B cell (primary cell): ENCODE results near the gene NCS1. TPM values are rescaled to one million over a fixed set of nuclear protein-coding genes. Genes with fewer than 3 reads are reported as not detected.

Experiments used
- ATAC-seq: fragments of 200-7000 bp; cut with Tn5 transposase; one replicate; pipeline ENCODE4 v1.10.0; 2021; ENCODE audit warnings: low read depth, mild to moderate bottlenecking, moderate number of reproducible peaks, moderate library complexity
- CTCF ChIA-PET: fragments of 350-600 bp; sonication (Branson Sonifier 250); formaldehyde crosslinking; loops from one replicate; lab custom pipeline; 2021; ENCODE audit warnings: antibody characterized with exemption, inconsistent platforms; lab: Charles Lee
- POLR2A ChIA-PET: fragments of 350-600 bp; sonication (Branson Sonifier 250); formaldehyde crosslinking; loops from one replicate; lab custom pipeline; 2021; ENCODE audit warnings: antibody characterized with exemption; lab: Charles Lee
- DNase-seq: peaks from one replicate; pipeline ENCODE4 v3.0.0; 2013
- H2AFZ ChIP-seq: 2 replicates; pipeline ENCODE4 v1.6.1; 2012; ENCODE audit warnings: mild to moderate bottlenecking, low read depth, low read length; ENCODE audit not compliant: insufficient read depth, poor library complexity, severe bottlenecking
- H3K27ac ChIP-seq, 2 donors: 1 replicate in 1 of 2; 2 replicates in 1 of 2; pipeline ENCODE4 v1.5.1; 2012 to 2013; ENCODE audit warnings: low read length in 2 of 2, mild to moderate bottlenecking in 2 of 2, moderate library complexity in 1 of 2
- H3K27me3 ChIP-seq, 4 experiments: fragments of 200-600 bp in 1 of 4; sonication (generic) in 1 of 4; replicated peaks in 1 of 4; 1 replicate in 2 of 4; 2 replicates in 2 of 4; pipeline versions ENCODE4 v1.6.1 to v1.7.0; 2013 to 2016; ENCODE audit warnings: low read length in 3 of 4, mild to moderate bottlenecking in 2 of 4, mixed read lengths in 1 of 4, moderate library complexity in 1 of 4; ENCODE audit not compliant: insufficient read depth in 4 of 4, control insufficient read depth in 3 of 4; ENCODE audit errors: control extremely low read depth in 1 of 4
- H3K36me3 ChIP-seq, 2 experiments: replicated peaks in 1 of 2; 1 replicate in 1 of 2; 2 replicates in 1 of 2; pipeline versions ENCODE4 v1.6.1 to v1.7.1; 2013; ENCODE audit warnings: low read length in 1 of 2; ENCODE audit not compliant: insufficient read depth in 2 of 2, control insufficient read depth in 1 of 2; ENCODE audit errors: control extremely low read depth in 1 of 2, extremely low read depth in 1 of 2
- H3K4me1 ChIP-seq, 2 donors: fragments of 200-600 bp in 1 of 2; sonication (generic) in 1 of 2; 1 replicate in 1 of 2; 2 replicates in 1 of 2; pipeline versions ENCODE4 v1.5.1 to v1.6.1; 2013 to 2017; ENCODE audit warnings: low read length in 2 of 2; ENCODE audit not compliant: control insufficient read depth in 2 of 2, insufficient read depth in 2 of 2
- H3K4me2 ChIP-seq: replicated peaks from 2 replicates; pipeline ENCODE3; 2012; ENCODE audit warnings: mild to moderate bottlenecking, low read depth, low read length; ENCODE audit not compliant: poor library complexity, severe bottlenecking
- H3K4me3 ChIP-seq, 5 experiments: fragments of 200-600 bp in 1 of 5; sonication (generic) in 1 of 5; 1 replicate in 3 of 5; 2 replicates in 2 of 5; pipeline versions ENCODE4 v1.5.1 to v1.7.0; 2011 to 2016; ENCODE audit warnings: low read length in 4 of 5, mild to moderate bottlenecking in 4 of 5, low read depth in 2 of 5, control low read depth in 1 of 5, moderate library complexity in 1 of 5; ENCODE audit not compliant: insufficient read depth in 1 of 5; ENCODE audit errors: control extremely low read depth in 1 of 5, extremely low read depth in 1 of 5
- H3K79me2 ChIP-seq: fragments of 200-600 bp; sonication (generic); one replicate; pipeline ENCODE4 v1.6.0; 2016; ENCODE audit warnings: low read length; ENCODE audit not compliant: control insufficient read depth, insufficient read depth
- H3K9ac ChIP-seq: fragments of 200-600 bp; sonication (generic); 2 replicates; pipeline ENCODE4 v1.6.1; 2017; ENCODE audit warnings: mild to moderate bottlenecking, low read length, moderate library complexity
- H3K9me3 ChIP-seq, 3 donors: one replicate each; pipeline versions ENCODE4 v1.6.1 to v1.7.1; 2013; ENCODE audit warnings: low read length in 2 of 3; ENCODE audit not compliant: control insufficient read depth in 2 of 3, insufficient read depth in 1 of 3; ENCODE audit errors: control extremely low read depth in 1 of 3
- H4K20me1 ChIP-seq: 2 replicates; pipeline ENCODE4 v1.6.0; 2012; ENCODE audit warnings: mild to moderate bottlenecking, low read length; ENCODE audit not compliant: insufficient read depth, control insufficient read depth, poor library complexity, severe bottlenecking
- H3K27ac Mint-ChIP-seq: one replicate; pipeline ENCODE4 v1.8.0; 2021; ENCODE audit warnings: mixed read lengths
- H3K27me3 Mint-ChIP-seq: one replicate; pipeline ENCODE4 v1.8.0; 2021; ENCODE audit warnings: mixed read lengths
- H3K4me1 Mint-ChIP-seq: one replicate; pipeline ENCODE4 v1.8.0; 2021; ENCODE audit warnings: mixed read lengths
- H3K4me3 Mint-ChIP-seq: one replicate; pipeline ENCODE4 v1.8.0; 2021; ENCODE audit warnings: mixed read lengths
- H3K9me3 Mint-ChIP-seq: one replicate; pipeline ENCODE4 v1.8.0; 2022; ENCODE audit warnings: mixed read lengths; ENCODE audit not compliant: insufficient read depth
- CTCF ChIP-seq: fragments of 200-600 bp; IDR thresholded peaks from one replicate; pipeline ENCODE4 v1.8.0; 2022; ENCODE audit warnings: antibody characterized with exemption, mild to moderate bottlenecking
- EZH2 ChIP-seq: IDR thresholded peaks from 2 replicates; pipeline ENCODE4 v1.6.1; 2012; ENCODE audit warnings: borderline replicate concordance, low read depth, mild to moderate bottlenecking, moderate library complexity, low read length; ENCODE audit not compliant: insufficient read depth, poor library complexity, severe bottlenecking
- WGBS: methylation state at CpG from one replicate; pipeline ENCODE4 v1.1.5; 2013; ENCODE audit warnings: missing lambda C conversion rate; ENCODE audit not compliant: insufficient coverage; 5-methylcytosine and 5-hydroxymethylcytosine counted together
- intact Hi-C: fragments of 100-400 bp; cut with micrococcal nuclease; formaldehyde crosslinking; loops from one replicate; pipeline ENCODE4 v1.10.0; 2022
- polyA plus RNA-seq: library from polyadenylated mRNA; depleted of rRNA; stranded (reverse); fragments of >200 nt; gene quantifications from 2 replicates; pipeline ENCODE4 v1.2.3, GENCODE V29; 2012
- total RNA-seq, 2 donors: library from RNA; stranded (reverse); fragments of 120-200 nt in 1 of 2; gene quantifications; 1 replicate in 1 of 2; 2 replicates in 1 of 2; pipeline versions ENCODE4 v1.2.3 to v1.2.4, GENCODE V29; 2013 to 2022

NCS1 gene
- total and polyA plus RNA-seq, 2 donors (not counting 1 experiment from before 2014, with no cell fraction given), result 0.39 TPM; not detected in 1

- ChIA-PET CTCF (interaction anchor here (1.2 kb wide), 1 partner anchor 58 kb away, joined by 3 read pairs; no protein-coding TSS in a partner anchor), POLR2A (interaction anchor here (0.6 kb wide), 1 partner anchor 13 kb away, joined by 4 read pairs; no protein-coding TSS in a partner anchor)
- Histone ChIP-seq H2AFZ (no peak overlapping the region), H3K9ac (no peak overlapping the region), H3K79me2 (no peaks in the 10 kb centered on the region), H3K27ac (no peak overlapping the region), H3K9me3 (no peaks in the 10 kb centered on the region), H3K4me2 (no peak overlapping the region), H3K36me3 (no peaks in the 10 kb centered on the region), H3K27me3 (peaks cover 0 to 11% (median 3%) of the 10 kb centered on the region in 4 experiments), H4K20me1 (no peaks in the 10 kb centered on the region), H3K4me1 (peaks cover 2 to 3% of the 10 kb centered on the region in 2 donors), H3K4me3 (no peak overlapping the region)
- ATAC-seq (no peak), DNase-seq (no peak)
- H3K9me3 Mint-ChIP-seq, result no peaks in the 10 kb centered on the region
- no peak overlapping the region for H3K4me3 Mint-ChIP-seq
- H3K4me1 Mint-ChIP-seq, result peaks cover 8% of the 10 kb centered on the region
- H3K27me3 Mint-ChIP-seq, result peaks cover 16% of the 10 kb centered on the region
- TF ChIP-seq EZH2, result no peak
- no peak for TF ChIP-seq CTCF
- WGBS, result 89% methylated on average over 15 of the region's 20 CpGs
- intact Hi-C loops, result no loop called here
- no peak overlapping the region for H3K27ac Mint-ChIP-seq
Observed at GRCh38 chr9:130177898-130178805, 5.9 kb downstream of the NCS1 start.

GRCh38 chr9:130179331-130179907, 7.2 kb downstream of the NCS1 start:
- Histone ChIP-seq H3K27ac (no peak overlapping the region), H3K9me3 (no peaks in the 10 kb centered on the region), H2AFZ (no peak overlapping the region), H3K4me1 (no peaks in the 10 kb centered on the region), H3K4me3 (no peak overlapping the region), H3K27me3 (no peaks in the 10 kb centered on the region), H3K36me3 (no peaks in the 10 kb centered on the region), H3K79me2 (no peaks in the 10 kb centered on the region), H3K4me2 (no peak overlapping the region), H3K9ac (no peak overlapping the region), H4K20me1 (no peaks in the 10 kb centered on the region)
- Mint-ChIP-seq H3K4me3 (no peak overlapping the region), H3K4me1 (no peaks in the 10 kb centered on the region), H3K27me3 (peaks cover 3% of the 10 kb centered on the region), H3K27ac (no peak overlapping the region), H3K9me3 (no peaks in the 10 kb centered on the region)
- POLR2A ChIA-PET, result no interaction called here
- WGBS, result no CpG with 5 or more reads among the region's 2 CpGs
- no peak for ATAC-seq
- TF ChIP-seq EZH2 (no peak), CTCF (no peak)
- intact Hi-C loops, result no loop called here
- no peak for DNase-seq
- CTCF ChIA-PET, result no interaction called here
